HCT116 (cell line): ENCODE results near the gene LRRN2. TPM values are rescaled to one million over a fixed set of nuclear protein-coding genes. Genes with fewer than 3 reads are reported as not detected.

Source experiments
- ATAC-seq: fragments of 200-7000 bp; cut with Tn5 transposase; 2 replicates; pipeline ENCODE4 v1.9.1; 2020; ENCODE audit warnings: mild to moderate bottlenecking, moderate library complexity
- BruUV-seq: library from RNA; stranded (reverse); fragments of 400-500 nt; replicated peaks from 2 replicates; lab custom pipeline; 2021; lab: Mats Ljungman, UMichigan
- CTCF ChIA-PET: fragments of 300-600 bp; sonication (Branson Sonifier 250); formaldehyde crosslinking; loops from one replicate; lab custom pipeline; 2021; ENCODE audit warnings: antibody characterized with exemption; lab: Charles Lee
- POLR2A ChIA-PET: fragments of 300-600, 350-600 bp; sonication (Branson Sonifier 250); formaldehyde crosslinking; loops from one replicate; lab custom pipeline; 2021; ENCODE audit warnings: antibody characterized with exemption; lab: Charles Lee
- RAD21 ChIA-PET, 2 experiments: fragments of 300-600 bp; sonication (Branson Sonifier 250); formaldehyde crosslinking; loops; one replicate each; lab custom pipeline; 2023; ENCODE audit warnings: low total read pairs in 2 of 2; ENCODE audit not compliant: uncharacterized antibody in 2 of 2, unreplicated experiment in 2 of 2, low non-redundant PET in 1 of 2; lab: Charles Lee
- DNase-seq: peaks from one replicate; pipeline ENCODE4 v3.0.0-alpha.2; 2010; ENCODE audit warnings: low read depth, low spot score
- H2AFZ ChIP-seq: fragments of 200-600 bp; shearing (Covaris generic), sonication (generic); 2 replicates; pipeline ENCODE4 v1.6.1; 2017; ENCODE audit warnings: low read depth, mixed run types, mixed read lengths, antibody characterized with exemption, low read length; ENCODE audit not compliant: poor library complexity, severe bottlenecking
- H3K27ac ChIP-seq: 2 replicates; pipeline ENCODE4 v1.5.1; 2012; ENCODE audit warnings: low read depth, low read length
- H3K27me3 ChIP-seq: fragments of 200-600 bp; sonication (generic); 2 replicates; pipeline ENCODE4 v1.6.1; 2016; ENCODE audit warnings: mixed run types, low read length, mixed read lengths; ENCODE audit not compliant: insufficient read depth
- H3K36me3 ChIP-seq, 2 experiments: fragments of 200-500 bp in 1 of 2; fragments of 200-600 bp in 1 of 2; sonication (Bioruptor generic) in 1 of 2; sonication (generic) in 1 of 2; 2 replicates each; pipeline versions ENCODE4 v1.5.1 to v1.6.1; 2014 to 2016; ENCODE audit warnings: low read length in 2 of 2, inconsistent platforms in 1 of 2, mixed read lengths in 1 of 2, mixed run types in 1 of 2; ENCODE audit not compliant: insufficient read depth in 2 of 2, control insufficient read depth in 1 of 2
- H3K4me1 ChIP-seq, 2 experiments: fragments of 200-600 bp in 1 of 2; sonication (generic) in 1 of 2; 2 replicates each; pipeline versions ENCODE4 v1.5.1 to v1.6.1; 2012 to 2017; ENCODE audit warnings: low read length in 2 of 2, inconsistent platforms in 1 of 2, mild to moderate bottlenecking in 1 of 2, mixed read lengths in 1 of 2, mixed run types in 1 of 2, moderate library complexity in 1 of 2; ENCODE audit not compliant: insufficient read depth in 2 of 2, control insufficient read depth in 1 of 2
- H3K4me2 ChIP-seq: fragments of 200-600 bp; sonication (generic); 2 replicates; pipeline ENCODE4 v1.6.1; 2017; ENCODE audit warnings: mixed run types, low read length, mixed read lengths
- H3K4me3 ChIP-seq, 2 experiments: fragments of 200-600 bp in 1 of 2; sonication (generic) in 1 of 2; replicated peaks in 1 of 2; 2 replicates each; pipeline ENCODE4 v1.5.1; 2011 to 2016; ENCODE audit warnings: low read length in 2 of 2, control low read depth in 1 of 2, low read depth in 1 of 2, mild to moderate bottlenecking in 1 of 2, mixed read lengths in 1 of 2, mixed run types in 1 of 2
- H3K79me2 ChIP-seq: fragments of 200-600 bp; sonication (generic); 2 replicates; pipeline ENCODE4 v1.6.1; 2017; ENCODE audit warnings: mild to moderate bottlenecking, mixed run types, low read length, moderate library complexity, mixed read lengths; ENCODE audit not compliant: insufficient read depth
- H3K9ac ChIP-seq: fragments of 200-600 bp; sonication (generic); 2 replicates; pipeline ENCODE4 v1.6.1; 2016; ENCODE audit warnings: low read length, mixed read lengths
- H3K9me2 ChIP-seq: fragments of 200-600 bp; sonication (generic), shearing (Covaris generic); 2 replicates; pipeline ENCODE4 v1.6.1; 2017; ENCODE audit warnings: mixed run types, mild to moderate bottlenecking, moderate library complexity; ENCODE audit not compliant: insufficient read depth
- H3K9me3 ChIP-seq, 2 experiments: fragments of 200-500 bp in 1 of 2; fragments of 200-600 bp in 1 of 2; sonication (Bioruptor generic) in 1 of 2; sonication (generic) in 1 of 2; 2 replicates each; pipeline ENCODE4 v1.6.1; 2014 to 2017; ENCODE audit warnings: low read length in 2 of 2, mixed read lengths in 2 of 2, inconsistent platforms in 1 of 2, low read depth in 1 of 2, mild to moderate bottlenecking in 1 of 2, mixed run types in 1 of 2, moderate library complexity in 1 of 2; ENCODE audit not compliant: control insufficient read depth in 1 of 2, insufficient read depth in 1 of 2
- H4K20me1 ChIP-seq: fragments of 200-600 bp; sonication (generic), shearing (Covaris generic); 2 replicates; pipeline ENCODE4 v1.6.1; 2017; ENCODE audit warnings: mixed run types, mild to moderate bottlenecking, moderate library complexity; ENCODE audit not compliant: insufficient read depth
- ATF3 ChIP-seq: IDR thresholded peaks from 2 replicates; pipeline ENCODE4 v1.6.1; 2012
- CBX3 ChIP-seq: IDR thresholded peaks from 2 replicates; pipeline ENCODE4 v1.6.1; 2012; ENCODE audit warnings: low read depth
- CEBPB ChIP-seq: IDR thresholded peaks from 2 replicates; pipeline ENCODE4 v1.6.1; 2012; ENCODE audit warnings: low read depth
- EGR1 ChIP-seq: IDR thresholded peaks from 2 replicates; pipeline ENCODE4 v1.6.1; 2012; ENCODE audit warnings: low read depth
- EZH2 ChIP-seq: fragments of 200-600 bp; sonication (generic); IDR thresholded peaks from 2 replicates; pipeline ENCODE4 v1.6.1; 2017; ENCODE audit warnings: antibody characterized with exemption, mixed run types
- FOSL1 ChIP-seq: IDR thresholded peaks from 2 replicates; pipeline ENCODE4 v1.6.1; 2012; ENCODE audit warnings: low read depth
- JUND ChIP-seq: IDR thresholded peaks from 2 replicates; pipeline ENCODE4 v1.6.1; 2012
- MAX ChIP-seq: IDR thresholded peaks from 2 replicates; pipeline ENCODE4 v1.6.1; 2012
- POLR2A ChIP-seq: IDR thresholded peaks from 2 replicates; pipeline ENCODE4 v1.7.0; 2011; ENCODE audit warnings: borderline replicate concordance; ENCODE audit not compliant: insufficient read depth, insufficient read length; ENCODE audit errors: extremely low read depth
- POLR2AphosphoS5 ChIP-seq: IDR thresholded peaks from 2 replicates; pipeline ENCODE4 v1.6.1; 2011; ENCODE audit warnings: mild to moderate bottlenecking, low read depth, low read length, moderate library complexity
- RAD21 ChIP-seq: IDR thresholded peaks from 2 replicates; pipeline ENCODE4 v1.6.1; 2012; ENCODE audit warnings: low read depth, mild to moderate bottlenecking
- SIN3A ChIP-seq: IDR thresholded peaks from 2 replicates; pipeline ENCODE4 v1.6.1; 2012; ENCODE audit warnings: low read depth
- SP1 ChIP-seq: IDR thresholded peaks from 2 replicates; pipeline ENCODE4 v1.6.1; 2012; ENCODE audit warnings: low read depth
- SRF ChIP-seq: IDR thresholded peaks from 2 replicates; pipeline ENCODE4 v1.6.1; 2012; ENCODE audit warnings: low read depth
- TCF7L2 ChIP-seq: IDR thresholded peaks from 2 replicates; pipeline ENCODE4 v1.7.0; 2011; ENCODE audit warnings: borderline replicate concordance, inconsistent platforms; ENCODE audit not compliant: insufficient read depth, insufficient read length; ENCODE audit errors: extremely low read depth
- YY1 ChIP-seq: IDR thresholded peaks from 2 replicates; pipeline ENCODE4 v1.6.1; 2011; ENCODE audit warnings: low read length, low read depth, moderate library complexity, mild to moderate bottlenecking; ENCODE audit not compliant: insufficient replicate concordance; ENCODE audit errors: extremely low read depth
- ZNF274 ChIP-seq: fragments of 200-500 bp; sonication (Bioruptor generic); IDR thresholded peaks from 2 replicates; pipeline ENCODE4 v1.6.1; 2014; ENCODE audit warnings: mild to moderate bottlenecking, low read depth, low read length, inconsistent platforms
- intact Hi-C: fragments of 100-400 bp; cut with micrococcal nuclease; formaldehyde crosslinking; loops from 2 replicates; pipeline ENCODE4 v1.10.0; 2022
- total RNA-seq: library from RNA; stranded (reverse); gene quantifications from one replicate; pipeline ENCODE4 v1.2.1, GENCODE V29; 2021; ENCODE audit not compliant: unreplicated experiment

Gene LRRN2
- total RNA-seq, 1 experiment from 2014 or later, result 3.2 TPM

- TF ChIP-seq POLR2AphosphoS5, result no peak
- TF ChIP-seq SIN3A, result no peak
- TF ChIP-seq ZNF274, result no peak
- no peak for TF ChIP-seq SRF
- no peak for TF ChIP-seq CBX3
- TF ChIP-seq EZH2, result no peak
- TF ChIP-seq MAX, result no peak
- TF ChIP-seq JUND, result no peak
- TF ChIP-seq FOSL1, result no peak
- TF ChIP-seq CEBPB, result no peak
- TF ChIP-seq SP1, result no peak
- TF ChIP-seq ATF3, result no peak
- no peak for TF ChIP-seq EGR1
- no peak for TF ChIP-seq YY1
- TF ChIP-seq RAD21, result no peak
- no peak for TF ChIP-seq TCF7L2
- TF ChIP-seq POLR2A, result no peak
- no peak for ATAC-seq
- CTCF ChIA-PET, result interaction anchor here (1.0 kb wide), 1 partner anchor 203 kb away, joined by 3 read pairs; no protein-coding TSS in a partner anchor
- H3K9me3 ChIP-seq, result no peaks in the 10 kb centered on the region
- BruUV-seq, result no TSS peak
- H3K36me3 ChIP-seq, result no peaks in the 10 kb centered on the region
- no peak overlapping the region for H3K9ac ChIP-seq
- no peak overlapping the region for H2AFZ ChIP-seq
- RAD21 ChIA-PET, result no interaction called here
- no peaks in the 10 kb centered on the region for H3K79me2 ChIP-seq
- no peak overlapping the region for H3K4me2 ChIP-seq
- POLR2A ChIA-PET, result no interaction called here
- H3K27me3 ChIP-seq, result no peaks in the 10 kb centered on the region
- no peaks in the 10 kb centered on the region for H3K9me2 ChIP-seq
- no peaks in the 10 kb centered on the region for H4K20me1 ChIP-seq
- intact Hi-C loops, result no loop called here
- no peak overlapping the region for H3K4me3 ChIP-seq
- H3K4me1 ChIP-seq, result peaks cover 3 to 20% of the 10 kb centered on the region in 2 experiments; a peak in 2 of 4 replicates
- no peak for DNase-seq
- H3K27ac ChIP-seq, result no peak overlapping the region
Measured at GRCh38 chr1:204588826-204589225, 96.7 kb downstream of the LRRN2 start.
